ENCODE results near the gene FAM209B.

- TF ChIP-seq EZH2 (IDR thresholded peaks at IDR 0.05; ENCODE audit: insufficient read depth, poor library complexity, severe bottlenecking): no peak
- TF ChIP-seq EZH2phosphoT487 (IDR thresholded peaks at IDR 0.05; ENCODE audit: insufficient read depth, low read depth): no peak
These were observed 37.8 kb downstream of the FAM209B start for GRCh38 chr20:56570832-56571231.
